Left ventricle myocardium inferior (tissue), 1 donor: ENCODE results near the gene CATSPER4. TPM values are rescaled to one million over a fixed set of nuclear protein-coding genes. Genes with fewer than 3 reads are reported as not detected.

Experiments used
- DNase-seq: peaks from one replicate; pipeline ENCODE4 v3.0.0-alpha.2; 2020
- H3K27ac ChIP-seq: fragments of 200-600 bp; replicated peaks from 2 replicates; pipeline ENCODE4 v1.8.0; 2021
- H3K27me3 ChIP-seq: fragments of 200-600 bp; 2 replicates; pipeline ENCODE4 v1.8.0; 2021; ENCODE audit warnings: low read depth
- H3K36me3 ChIP-seq: fragments of 200-600 bp; 2 replicates; pipeline ENCODE4 v1.8.0; 2021
- H3K4me1 ChIP-seq: fragments of 200-600 bp; 2 replicates; pipeline ENCODE4 v1.8.0; 2021
- H3K4me3 ChIP-seq: fragments of 200-600 bp; 2 replicates; pipeline ENCODE4 v1.8.0; 2021; ENCODE audit warnings: mild to moderate bottlenecking, moderate library complexity
- H3K9me3 ChIP-seq: fragments of 200-600 bp; replicated peaks from 2 replicates; pipeline ENCODE4 v1.8.0; 2021
- intact Hi-C: fragments of 100-400 bp; cut with micrococcal nuclease; formaldehyde crosslinking; loops from one replicate; pipeline ENCODE4 v1.11.0; 2022
- total RNA-seq: library from RNA; stranded (reverse); fragmentation: NEBNext Ultra II Directional; extraction: Animal tissue kit (Norgen Biotek cat#: 25700); gene quantifications from one replicate; pipeline ENCODE4 v1.2.1, GENCODE V29; 2021
- TF ChIP-seq, protein P1 (sequence below): fragments of 200-600 bp; IDR thresholded peaks from 2 replicates; pipeline ENCODE4 v1.8.0; 2021; ENCODE audit warnings: antibody characterized with exemption, mild to moderate bottlenecking, borderline replicate concordance
- donor health status: DM: no; HTN: yes; CAD: no; lungs with severe emphysema.

The CATSPER4 gene
- total RNA-seq, 1 donor from 2014 or later, result not detected

DNA sequence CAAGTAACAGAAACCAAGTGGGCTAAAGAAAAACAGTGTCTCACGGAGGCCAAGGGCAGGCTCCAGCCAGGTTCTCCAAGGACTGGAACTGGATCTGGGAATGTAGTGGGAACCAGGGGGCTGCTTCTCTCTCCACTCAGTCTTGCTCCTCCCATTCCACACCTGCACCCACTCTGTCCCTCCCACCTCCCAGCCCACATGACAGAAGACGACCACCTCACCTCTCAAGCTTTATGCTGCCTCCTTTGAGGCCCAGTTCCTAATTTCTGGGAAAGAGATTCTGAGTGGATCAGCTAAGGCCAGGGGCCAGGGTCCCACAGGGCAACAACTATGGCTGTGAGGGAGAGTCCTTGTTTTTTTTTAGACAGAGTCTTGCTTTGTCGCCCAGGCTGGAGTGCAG, 24.8 kb downstream of the CATSPER4 start:
- intact Hi-C loops, result no loop called here
- no peak overlapping the region for H3K27ac ChIP-seq
- TF ChIP-seq, protein P1, sequence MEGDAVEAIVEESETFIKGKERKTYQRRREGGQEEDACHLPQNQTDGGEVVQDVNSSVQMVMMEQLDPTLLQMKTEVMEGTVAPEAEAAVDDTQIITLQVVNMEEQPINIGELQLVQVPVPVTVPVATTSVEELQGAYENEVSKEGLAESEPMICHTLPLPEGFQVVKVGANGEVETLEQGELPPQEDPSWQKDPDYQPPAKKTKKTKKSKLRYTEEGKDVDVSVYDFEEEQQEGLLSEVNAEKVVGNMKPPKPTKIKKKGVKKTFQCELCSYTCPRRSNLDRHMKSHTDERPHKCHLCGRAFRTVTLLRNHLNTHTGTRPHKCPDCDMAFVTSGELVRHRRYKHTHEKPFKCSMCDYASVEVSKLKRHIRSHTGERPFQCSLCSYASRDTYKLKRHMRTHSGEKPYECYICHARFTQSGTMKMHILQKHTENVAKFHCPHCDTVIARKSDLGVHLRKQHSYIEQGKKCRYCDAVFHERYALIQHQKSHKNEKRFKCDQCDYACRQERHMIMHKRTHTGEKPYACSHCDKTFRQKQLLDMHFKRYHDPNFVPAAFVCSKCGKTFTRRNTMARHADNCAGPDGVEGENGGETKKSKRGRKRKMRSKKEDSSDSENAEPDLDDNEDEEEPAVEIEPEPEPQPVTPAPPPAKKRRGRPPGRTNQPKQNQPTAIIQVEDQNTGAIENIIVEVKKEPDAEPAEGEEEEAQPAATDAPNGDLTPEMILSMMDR, result no peak
- no peaks in the 10 kb centered on the region for H3K9me3 ChIP-seq
- no peaks in the 10 kb centered on the region for H3K27me3 ChIP-seq
- H3K4me3 ChIP-seq, result no peak overlapping the region
- H3K36me3 ChIP-seq, result no peaks in the 10 kb centered on the region
- no peak for DNase-seq
- H3K4me1 ChIP-seq, result peaks cover 2% of the 10 kb centered on the region

DNA sequence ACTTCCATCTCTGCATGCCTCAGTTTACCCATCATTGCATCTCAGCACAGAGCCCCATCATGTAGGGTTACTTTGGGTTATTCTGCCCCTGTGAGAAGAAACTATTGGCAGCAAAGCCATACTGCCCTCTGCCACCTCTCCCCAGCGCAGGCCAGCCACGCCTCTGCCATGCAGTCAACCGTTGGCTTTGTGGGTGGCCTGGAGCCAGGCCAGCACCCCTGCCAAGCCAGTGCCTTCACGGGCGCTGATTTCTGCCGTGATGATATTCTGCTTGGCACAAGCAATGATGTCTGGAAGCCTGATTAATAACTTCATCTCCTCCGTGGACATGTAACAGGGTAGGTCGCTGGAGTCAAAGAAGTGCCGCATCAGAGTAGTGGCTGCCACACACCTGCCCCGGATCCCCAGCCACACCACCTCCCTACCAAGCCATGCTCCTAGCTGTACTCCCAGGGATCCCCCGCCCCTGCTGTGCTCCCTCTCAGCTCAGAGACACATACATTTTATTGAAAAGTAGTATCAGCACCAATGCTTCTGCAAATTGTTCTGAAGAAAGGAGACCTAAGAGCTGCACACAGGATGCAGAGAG, 28.6 kb downstream of the CATSPER4 start:
- H3K27ac ChIP-seq, result no peak overlapping the region
- no peaks in the 10 kb centered on the region for H3K36me3 ChIP-seq
- peak; percentile 26 for DNase-seq
- no peaks in the 10 kb centered on the region for H3K27me3 ChIP-seq
- H3K4me3 ChIP-seq, result no peak overlapping the region
- no peaks in the 10 kb centered on the region for H3K4me1 ChIP-seq
- H3K9me3 ChIP-seq, result no peaks in the 10 kb centered on the region
- TF ChIP-seq, protein P1, result no peak
- intact Hi-C loops, result no loop called here

DNA sequence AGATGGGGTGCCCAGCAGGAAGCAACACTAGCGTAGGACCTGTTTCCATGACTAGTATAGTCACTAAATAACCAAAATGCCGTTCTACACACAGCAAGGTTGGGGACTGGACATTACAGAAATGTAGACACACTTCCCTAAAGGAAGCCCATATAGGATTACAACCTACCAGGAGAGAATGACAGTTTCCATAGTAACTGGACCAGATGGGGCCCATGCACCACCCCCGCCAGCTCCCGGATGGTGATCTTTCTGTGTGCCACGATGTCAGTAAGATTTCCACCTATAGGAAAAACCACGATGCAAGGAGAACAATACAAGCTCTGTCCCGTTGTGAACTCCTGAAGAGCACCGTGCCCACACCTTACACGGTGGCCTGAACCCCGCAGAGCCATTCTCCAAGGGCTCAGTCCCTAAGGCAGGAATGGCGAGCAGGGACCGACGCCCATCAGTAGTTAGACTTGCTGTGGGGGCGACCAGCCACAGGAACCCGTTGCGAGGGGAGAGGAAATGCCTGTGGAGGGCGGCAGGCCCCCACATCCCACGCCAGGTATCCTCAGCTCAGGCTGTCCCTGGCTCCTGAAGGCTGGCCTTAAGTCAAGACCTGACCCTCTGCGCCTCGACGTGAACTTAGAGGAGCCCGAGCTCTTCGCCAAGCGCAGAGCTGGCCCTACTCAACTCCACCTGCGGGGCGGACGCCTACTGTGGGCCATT, 30.0 kb downstream of the CATSPER4 start:
- DNase-seq, result no peak
- H3K4me1 ChIP-seq, result peaks cover 7% of the 10 kb centered on the region
- TF ChIP-seq, protein P1, result no peak
- H3K4me3 ChIP-seq, result no peak overlapping the region
- H3K9me3 ChIP-seq, result no peaks in the 10 kb centered on the region
- peaks cover 8% of the 10 kb centered on the region for H3K27me3 ChIP-seq
- intact Hi-C loops, result no loop called here
- no peak overlapping the region for H3K27ac ChIP-seq
- no peaks in the 10 kb centered on the region for H3K36me3 ChIP-seq

DNA sequence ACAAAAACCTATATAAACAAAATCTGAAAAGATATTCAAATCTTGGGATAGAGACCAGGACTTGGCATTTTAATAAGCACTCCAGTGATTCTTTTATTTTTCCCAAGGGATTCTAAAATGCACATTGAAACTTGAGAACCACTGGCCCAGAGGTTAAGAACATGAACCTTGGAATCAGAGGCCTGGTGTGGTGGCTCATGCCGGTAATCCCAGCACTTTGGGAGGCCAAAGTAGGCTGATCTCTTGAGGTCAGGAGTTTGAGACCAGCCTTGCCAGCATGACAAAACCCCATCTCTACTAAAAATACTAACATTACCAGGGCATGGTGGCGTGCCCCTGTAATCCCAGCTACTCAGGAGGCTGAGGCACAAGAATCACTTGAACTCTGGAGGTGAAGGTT, 30.7 kb downstream of the CATSPER4 start:
- intact Hi-C loops, result no loop called here
- TF ChIP-seq, protein P1, result no peak
- peaks cover 14% of the 10 kb centered on the region for H3K4me1 ChIP-seq
- H3K9me3 ChIP-seq, result no peaks in the 10 kb centered on the region
- no peak overlapping the region for H3K4me3 ChIP-seq
- H3K27ac ChIP-seq, result no peak overlapping the region
- H3K27me3 ChIP-seq, result peaks cover 15% of the 10 kb centered on the region
- DNase-seq, result no peak
- H3K36me3 ChIP-seq, result no peaks in the 10 kb centered on the region

DNA sequence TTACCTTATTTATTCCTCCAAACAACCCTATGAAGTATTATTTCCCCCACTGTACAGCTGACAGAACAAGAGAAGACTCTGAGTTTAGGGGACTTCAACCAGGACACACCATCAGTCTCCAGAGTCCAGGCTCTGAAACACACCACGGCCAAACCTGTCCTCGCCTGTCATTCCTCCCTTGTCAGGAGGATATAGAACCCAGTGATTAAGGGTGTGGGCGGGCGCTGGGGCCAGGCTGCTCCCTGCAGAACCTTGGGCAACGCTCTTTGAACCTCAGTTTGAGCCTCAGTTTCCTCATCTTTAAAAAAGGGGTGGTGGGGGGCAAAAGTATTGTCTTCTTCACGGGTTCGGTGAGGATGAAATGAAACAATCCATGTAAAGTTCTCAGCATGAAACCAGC, 34.2 kb downstream of the CATSPER4 start:
- H3K4me1 ChIP-seq, result peaks cover 14% of the 10 kb centered on the region
- peak overlapping the region; percentile 71 for H3K27ac ChIP-seq
- no peaks in the 10 kb centered on the region for H3K9me3 ChIP-seq
- H3K36me3 ChIP-seq, result no peaks in the 10 kb centered on the region
- peaks cover 29% of the 10 kb centered on the region for H3K27me3 ChIP-seq
- DNase-seq, result no peak
- TF ChIP-seq, protein P1, result no peak
- intact Hi-C loops, result no loop called here
- peak overlapping the region; percentile 69 for H3K4me3 ChIP-seq
